PC-9 (cell line): ENCODE measurements around the gene KAZALD1. TPM values are rescaled to one million over a fixed set of nuclear protein-coding genes. Genes with fewer than 3 reads are reported as not detected.

Experiments
- BruUV-seq: library from RNA; stranded (reverse); fragments of 400-500 nt; replicated peaks from 2 replicates; lab custom pipeline; 2021; lab: Mats Ljungman, UMichigan
- CTCF ChIA-PET: fragments of 300-600 bp; sonication (Branson Sonifier 250); formaldehyde crosslinking; loops from one replicate; lab custom pipeline; 2022; ENCODE audit warnings: antibody characterized with exemption; lab: Charles Lee
- POLR2A ChIA-PET: fragments of 300-600 bp; sonication (Branson Sonifier 250); formaldehyde crosslinking; loops from one replicate; lab custom pipeline; 2022; ENCODE audit warnings: antibody characterized with exemption; ENCODE audit not compliant: unreplicated experiment; lab: Charles Lee
- DNase-seq, 2 experiments: peaks; one replicate each; pipeline versions ENCODE4 v3.0.0 to v3.0.0-alpha.2; 2015 to 2022; ENCODE audit warnings: mixed read lengths in 1 of 2
- H2AFZ ChIP-seq: fragments of 200-600 bp; sonication (generic); 2 replicates; pipeline ENCODE4 v1.8.1; 2017; ENCODE audit warnings: antibody characterized with exemption
- H3F3A ChIP-seq: fragments of 200-600 bp; sonication (generic); 2 replicates; pipeline ENCODE4 v1.8.1; 2017; ENCODE audit warnings: antibody characterized with exemption, mild to moderate bottlenecking, low read depth; ENCODE audit not compliant: insufficient read depth
- H3K27ac ChIP-seq: fragments of 200-600 bp; sonication (generic); 2 replicates; pipeline ENCODE4 v1.6.1; 2016; ENCODE audit warnings: mixed run types
- H3K27me3 ChIP-seq: fragments of 200-600 bp; sonication (generic); 2 replicates; pipeline ENCODE4 v1.6.1; 2016; ENCODE audit warnings: low read depth, mixed run types; ENCODE audit not compliant: insufficient read depth
- H3K36me3 ChIP-seq: fragments of 200-600 bp; sonication (generic); 2 replicates; pipeline ENCODE4 v1.6.1; 2016; ENCODE audit warnings: low read depth, mixed run types
- H3K4me1 ChIP-seq: fragments of 200-600 bp; sonication (generic); replicated peaks from 2 replicates; pipeline ENCODE4 v1.6.1; 2016; ENCODE audit warnings: mixed run types; ENCODE audit not compliant: insufficient read depth
- H3K4me2 ChIP-seq: fragments of 200-600 bp; sonication (generic); 2 replicates; pipeline ENCODE4 v1.6.1; 2017; ENCODE audit warnings: mixed run types
- H3K4me3 ChIP-seq: fragments of 200-600 bp; sonication (generic); 2 replicates; pipeline ENCODE4 v1.6.1; 2016; ENCODE audit warnings: mixed run types
- H3K79me2 ChIP-seq: fragments of 200-600 bp; sonication (generic); 2 replicates; pipeline ENCODE4 v1.6.1; 2017; ENCODE audit warnings: low read depth, mixed run types
- H3K9me2 ChIP-seq: fragments of 200-600 bp; sonication (generic); 2 replicates; pipeline ENCODE4 v1.8.1; 2017; ENCODE audit warnings: mild to moderate bottlenecking; ENCODE audit not compliant: insufficient read depth
- H3K9me3 ChIP-seq: fragments of 200-600 bp; sonication (generic); 2 replicates; pipeline ENCODE4 v1.8.1; 2016; ENCODE audit warnings: low read depth; ENCODE audit not compliant: insufficient read depth
- H4K20me1 ChIP-seq: fragments of 200-600 bp; sonication (generic); 2 replicates; pipeline ENCODE4 v1.8.1; 2017; ENCODE audit not compliant: insufficient read depth
- CTCF ChIP-seq: fragments of 200-600 bp; sonication (generic); conservative IDR thresholded peaks from 2 replicates; pipeline ENCODE4 v1.6.1; 2017; ENCODE audit warnings: mixed run types, antibody characterized with exemption, mild to moderate bottlenecking, moderate library complexity
- EZH2 ChIP-seq: fragments of 200-600 bp; sonication (generic); IDR thresholded peaks from 2 replicates; pipeline ENCODE4 v1.8.0; 2017; ENCODE audit warnings: antibody characterized with exemption, low read depth
- intact Hi-C: fragments of 100-400 bp; cut with micrococcal nuclease; formaldehyde crosslinking; loops from one replicate; pipeline ENCODE4 v1.10.0; 2022; ENCODE audit not compliant: unreplicated experiment
- total RNA-seq: library from RNA; stranded (reverse); gene quantifications from 2 replicates; pipeline ENCODE4 v1.2.3, GENCODE V29; 2021

Gene KAZALD1
- total RNA-seq, 1 experiment from 2014 or later = 19.7 TPM

- no peak for DNase-seq
- TF ChIP-seq EZH2 = no peak
- no peak for TF ChIP-seq CTCF
- intact Hi-C loops = loop anchor here (1.0 to 10.0 kb wide), 4 partner anchors 12 to 579 kb away; no protein-coding TSS in a partner anchor
- Histone ChIP-seq H3K9me3 (no peaks in the 10 kb centered on the region), H3K4me1 (peaks cover 5% of the 10 kb centered on the region), H4K20me1 (no peaks in the 10 kb centered on the region), H3K79me2 (no peaks in the 10 kb centered on the region), H2AFZ (no peak overlapping the region), H3K27ac (no peak overlapping the region), H3F3A (peaks cover 13% of the 10 kb centered on the region; the same call in 1 of the 2 replicates), H3K27me3 (no peaks in the 10 kb centered on the region), H3K4me3 (no peak overlapping the region), H3K9me2 (no peaks in the 10 kb centered on the region), H3K36me3 (no peaks in the 10 kb centered on the region), H3K4me2 (0 out of 2 replicates have a peak overlapping the region, but pooled peaks have one; percentile 6)
- CTCF ChIA-PET = interaction anchor here (0.6 kb wide), 1 partner anchor 54 kb away, joined by 6 read pairs; no protein-coding TSS in a partner anchor
- BruUV-seq = no TSS peak
- POLR2A ChIA-PET = interaction anchor here (0.6 kb wide), 1 partner anchor 495 kb away, joined by 5 read pairs; no protein-coding TSS in a partner anchor
Measured at GRCh38 chr10:101013365-101013825, 48.4 kb upstream of the KAZALD1 start.

- Histone ChIP-seq H3K27ac (no peak overlapping the region), H3K79me2 (no peaks in the 10 kb centered on the region), H3K4me1 (peaks cover 5% of the 10 kb centered on the region), H4K20me1 (no peaks in the 10 kb centered on the region), H3K4me3 (no peak overlapping the region), H3K27me3 (no peaks in the 10 kb centered on the region), H3K4me2 (no peak overlapping the region), H3K9me3 (no peaks in the 10 kb centered on the region), H2AFZ (no peak overlapping the region), H3K36me3 (no peaks in the 10 kb centered on the region), H3F3A (peaks cover 13% of the 10 kb centered on the region; the same call in 1 of the 2 replicates), H3K9me2 (no peaks in the 10 kb centered on the region)
- intact Hi-C loops = loop anchor here (1.0 to 10.0 kb wide), 4 partner anchors 20 to 580 kb away; no protein-coding TSS in a partner anchor
- TF ChIP-seq EZH2 = no peak
- peak; percentile 76 for TF ChIP-seq CTCF
- ChIA-PET CTCF (interaction anchor here (0.6 to 1.0 kb wide), 4 partner anchors 16 to 52 kb away, joined by 3 to 6 read pairs (median 4); partner anchors contain the start of genes PDZD7 and SFXN3), POLR2A (interaction anchor here (0.7 kb wide), 1 partner anchor 84 kb away, joined by 3 read pairs; no protein-coding TSS in a partner anchor)
- no TSS peak for BruUV-seq
- DNase-seq = peak in 1 of 2 experiments; percentile 70
Measured at GRCh38 chr10:101014230-101014884, 47.4 kb upstream of the KAZALD1 start.

GRCh38 chr10:101014966-101015581, 46.7 kb upstream of the KAZALD1 start:
- H3K4me1 ChIP-seq = peaks cover 5% of the 10 kb centered on the region
- no peaks in the 10 kb centered on the region for H3K79me2 ChIP-seq
- no peak overlapping the region for H3K4me3 ChIP-seq
- BruUV-seq = no TSS peak
- ChIA-PET POLR2A (no interaction called here), CTCF (interaction anchor here (0.7 to 1.0 kb wide), 4 partner anchors 16 to 127 kb away, joined by 3 to 6 read pairs (median 3); no protein-coding TSS in a partner anchor)
- DNase-seq = peak in 1 of 2 experiments; percentile 65
- H4K20me1 ChIP-seq = no peaks in the 10 kb centered on the region
- no peaks in the 10 kb centered on the region for H3K9me3 ChIP-seq
- intact Hi-C loops = loop anchor here (1.0 to 10.0 kb wide), 4 partner anchors 21 to 580 kb away; no protein-coding TSS in a partner anchor
- no peaks in the 10 kb centered on the region for H3K36me3 ChIP-seq
- H3K27ac ChIP-seq = no peak overlapping the region
- H3K4me2 ChIP-seq = no peak overlapping the region
- no peak overlapping the region for H2AFZ ChIP-seq
- H3K27me3 ChIP-seq = no peaks in the 10 kb centered on the region
- H3F3A ChIP-seq = peaks cover 13% of the 10 kb centered on the region; the same call in 1 of the 2 replicates
- TF ChIP-seq CTCF (no peak), EZH2 (no peak)
- H3K9me2 ChIP-seq = no peaks in the 10 kb centered on the region
